Measurements from ENCODE around the gene NR2E1. TPM values are rescaled to one million over a fixed set of nuclear protein-coding genes. Genes with fewer than 3 reads are reported as not detected.

The NR2E1 gene
- total and polyA plus RNA-seq, 10 of the 15 experiments (the other 5 are each of a cell fraction or from before 2014, with no cell fraction given), result not detected

DNA sequence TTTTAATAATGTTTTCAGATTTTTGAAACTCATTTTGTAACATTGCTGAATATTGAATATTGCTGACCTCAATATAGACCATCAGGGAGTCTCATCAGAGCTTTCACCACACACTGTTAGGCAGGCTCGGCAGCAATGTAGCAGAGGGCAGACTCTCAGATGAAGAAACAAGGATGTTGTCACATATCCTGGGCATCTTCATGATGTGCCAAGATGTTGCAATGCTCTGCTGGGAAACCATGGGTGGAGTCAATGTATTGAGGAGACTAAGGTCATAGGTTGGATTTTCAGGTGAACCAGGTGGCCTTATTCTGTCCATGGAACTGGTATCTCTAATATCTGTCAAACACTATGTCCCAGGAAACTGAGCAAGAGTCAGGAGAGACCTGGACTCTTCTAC is 27.3 kb downstream of the NR2E1 start:
- in situ Hi-C loops (cut with MboI), result no loop called here
- Histone ChIP-seq H3K9ac (ENCODE audit: control insufficient read depth, insufficient read depth, low read length) (no peak overlapping the region), H3K27ac (ENCODE audit: control insufficient read depth, insufficient read depth) (no peak overlapping the region), H3K79me2 (ENCODE audit: control insufficient read depth, insufficient read depth, low read length) (no peaks in the 10 kb centered on the region), H3K36me3 (ENCODE audit: control insufficient read depth in 2 of 2, insufficient read depth in 2 of 2, low read length in 1 of 2) (no peaks in the 10 kb centered on the region), H2AFZ (ENCODE audit: control insufficient read depth, low read depth, low read length) (no peak overlapping the region), H3K9me3 (replicated peaks; ENCODE audit: control insufficient read depth, insufficient read depth, low read length) (no peaks in the 10 kb centered on the region), H3K4me3 (no peak overlapping the region), H4K20me1 (ENCODE audit: control insufficient read depth, insufficient read depth) (no peaks in the 10 kb centered on the region), H3K4me1 (ENCODE audit: control insufficient read depth, insufficient read depth, low read length) (no peaks in the 10 kb centered on the region), H3K4me2 (ENCODE audit: control insufficient read depth, insufficient read depth) (no peak overlapping the region), H3K27me3 (replicated peaks in 1 of 2; ENCODE audit: control insufficient read depth in 2 of 2, insufficient read depth in 2 of 2, low read length in 1 of 2) (no peaks in the 10 kb centered on the region)
- ATAC-seq (no peak), DNase-seq (ENCODE audit: low read depth, low spot score) (no peak), FAIRE-seq (no peak)
- TF ChIP-seq GABPA (IDR thresholded peaks at IDR 0.05; ENCODE audit: low read depth) (no peak), ZBED1 (IDR thresholded peaks at IDR 0.05; ENCODE audit: borderline replicate concordance) (no peak), POU2F2 (IDR thresholded peaks at IDR 0.05; ENCODE audit: borderline replicate concordance, low read depth, low read length) (no peak), BACH1 (IDR thresholded peaks at IDR 0.05; ENCODE audit: borderline replicate concordance) (no peak), IKZF1 (conservative IDR thresholded peaks at IDR 0.05) (no peak), IRF4 (IDR thresholded peaks at IDR 0.05; ENCODE audit: low read depth, low read length) (no peak), SMC3 (IDR thresholded peaks at IDR 0.05; ENCODE audit: borderline replicate concordance, low read length) (no peak), KLF5 (IDR thresholded peaks at IDR 0.05; ENCODE audit: partially characterized antibody) (no peak), EGR1 (IDR thresholded peaks at IDR 0.05; ENCODE audit: borderline replicate concordance in 1 of 2, low read depth in 2 of 2, low read length in 2 of 2) (no peak), CHD1 (IDR thresholded peaks at IDR 0.05; ENCODE audit: low read depth, low read length) (no peak), MXI1 (IDR thresholded peaks at IDR 0.05; ENCODE audit: low read depth, low read length) (no peak), CBX5 (IDR thresholded peaks at IDR 0.05; ENCODE audit: low read depth) (no peak), EP300 (IDR thresholded peaks at IDR 0.05; ENCODE audit: borderline replicate concordance in 1 of 2, control insufficient read depth in 1 of 2, low read depth in 2 of 2, low read length in 2 of 2) (no peak), LARP7 (IDR thresholded peaks at IDR 0.05) (no peak)
- TF ChIP-seq, protein P1, sequence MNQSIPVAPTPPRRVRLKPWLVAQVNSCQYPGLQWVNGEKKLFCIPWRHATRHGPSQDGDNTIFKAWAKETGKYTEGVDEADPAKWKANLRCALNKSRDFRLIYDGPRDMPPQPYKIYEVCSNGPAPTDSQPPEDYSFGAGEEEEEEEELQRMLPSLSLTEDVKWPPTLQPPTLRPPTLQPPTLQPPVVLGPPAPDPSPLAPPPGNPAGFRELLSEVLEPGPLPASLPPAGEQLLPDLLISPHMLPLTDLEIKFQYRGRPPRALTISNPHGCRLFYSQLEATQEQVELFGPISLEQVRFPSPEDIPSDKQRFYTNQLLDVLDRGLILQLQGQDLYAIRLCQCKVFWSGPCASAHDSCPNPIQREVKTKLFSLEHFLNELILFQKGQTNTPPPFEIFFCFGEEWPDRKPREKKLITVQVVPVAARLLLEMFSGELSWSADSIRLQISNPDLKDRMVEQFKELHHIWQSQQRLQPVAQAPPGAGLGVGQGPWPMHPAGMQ (IDR thresholded peaks at IDR 0.05; ENCODE audit: borderline replicate concordance), result no peak
- TF ChIP-seq, protein P2, sequence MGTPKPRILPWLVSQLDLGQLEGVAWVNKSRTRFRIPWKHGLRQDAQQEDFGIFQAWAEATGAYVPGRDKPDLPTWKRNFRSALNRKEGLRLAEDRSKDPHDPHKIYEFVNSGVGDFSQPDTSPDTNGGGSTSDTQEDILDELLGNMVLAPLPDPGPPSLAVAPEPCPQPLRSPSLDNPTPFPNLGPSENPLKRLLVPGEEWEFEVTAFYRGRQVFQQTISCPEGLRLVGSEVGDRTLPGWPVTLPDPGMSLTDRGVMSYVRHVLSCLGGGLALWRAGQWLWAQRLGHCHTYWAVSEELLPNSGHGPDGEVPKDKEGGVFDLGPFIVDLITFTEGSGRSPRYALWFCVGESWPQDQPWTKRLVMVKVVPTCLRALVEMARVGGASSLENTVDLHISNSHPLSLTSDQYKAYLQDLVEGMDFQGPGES (IDR thresholded peaks at IDR 0.05), result no peak
- TF ChIP-seq, protein P3, sequence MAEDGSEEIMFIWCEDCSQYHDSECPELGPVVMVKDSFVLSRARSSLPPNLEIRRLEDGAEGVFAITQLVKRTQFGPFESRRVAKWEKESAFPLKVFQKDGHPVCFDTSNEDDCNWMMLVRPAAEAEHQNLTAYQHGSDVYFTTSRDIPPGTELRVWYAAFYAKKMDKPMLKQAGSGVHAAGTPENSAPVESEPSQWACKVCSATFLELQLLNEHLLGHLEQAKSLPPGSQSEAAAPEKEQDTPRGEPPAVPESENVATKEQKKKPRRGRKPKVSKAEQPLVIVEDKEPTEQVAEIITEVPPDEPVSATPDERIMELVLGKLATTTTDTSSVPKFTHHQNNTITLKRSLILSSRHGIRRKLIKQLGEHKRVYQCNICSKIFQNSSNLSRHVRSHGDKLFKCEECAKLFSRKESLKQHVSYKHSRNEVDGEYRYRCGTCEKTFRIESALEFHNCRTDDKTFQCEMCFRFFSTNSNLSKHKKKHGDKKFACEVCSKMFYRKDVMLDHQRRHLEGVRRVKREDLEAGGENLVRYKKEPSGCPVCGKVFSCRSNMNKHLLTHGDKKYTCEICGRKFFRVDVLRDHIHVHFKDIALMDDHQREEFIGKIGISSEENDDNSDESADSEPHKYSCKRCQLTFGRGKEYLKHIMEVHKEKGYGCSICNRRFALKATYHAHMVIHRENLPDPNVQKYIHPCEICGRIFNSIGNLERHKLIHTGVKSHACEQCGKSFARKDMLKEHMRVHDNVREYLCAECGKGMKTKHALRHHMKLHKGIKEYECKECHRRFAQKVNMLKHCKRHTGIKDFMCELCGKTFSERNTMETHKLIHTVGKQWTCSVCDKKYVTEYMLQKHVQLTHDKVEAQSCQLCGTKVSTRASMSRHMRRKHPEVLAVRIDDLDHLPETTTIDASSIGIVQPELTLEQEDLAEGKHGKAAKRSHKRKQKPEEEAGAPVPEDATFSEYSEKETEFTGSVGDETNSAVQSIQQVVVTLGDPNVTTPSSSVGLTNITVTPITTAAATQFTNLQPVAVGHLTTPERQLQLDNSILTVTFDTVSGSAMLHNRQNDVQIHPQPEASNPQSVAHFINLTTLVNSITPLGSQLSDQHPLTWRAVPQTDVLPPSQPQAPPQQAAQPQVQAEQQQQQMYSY (CRISPR knock-in tag; IDR thresholded peaks at IDR 0.05), result no peak
- WGBS (ENCODE audit: insufficient coverage, insufficient replicate concordance, low lambda C conversion rate, missing lambda C conversion rate), result 96% methylated on average over 1 of the region's 1 CpG
- ChIA-PET CTCF (no interaction called here), POLR2A (interaction anchor here (0.7 kb wide), 1 partner anchor 40 kb away, joined by 4 read pairs; no protein-coding TSS in a partner anchor), RAD21 (ENCODE audit: unreplicated experiment) (interaction anchor here (0.7 kb wide), 1 partner anchor 197 kb away, joined by 3 read pairs; no protein-coding TSS in a partner anchor), SMC1A (ENCODE audit: uncharacterized antibody, unreplicated experiment) (interaction anchor here (0.7 kb wide), 2 partner anchors 16 to 248 kb away, joined by 3 read pairs; no protein-coding TSS in a partner anchor)
- no TSS peak for BruUV-seq (replicated peaks)
- intact Hi-C loops (cut with micrococcal nuclease; ENCODE audit: unreplicated experiment), result no loop called here

All from GM12878 (cell line).